GM21723 (cell line): ENCODE data around the gene ADAM19.

Experiments used
- ATAC-seq: cut with Tn5 transposase; IDR thresholded peaks from one replicate; pipeline ENCODE4 v1.9.1; 2021; ENCODE audit warnings: mild to moderate bottlenecking, moderate library complexity; ENCODE audit not compliant: unreplicated experiment

Gene ADAM19

GRCh38 chr5:157520911-157521703 lies 54.5 kb downstream of the ADAM19 start:
- ATAC-seq = no peak

GRCh38 chr5:157519579-157520253 lies 55.9 kb downstream of the ADAM19 start:
- peak; percentile 41 for ATAC-seq

- peak; percentile 89 for ATAC-seq
Observed at GRCh38 chr5:157518963-157519362, 56.6 kb downstream of the ADAM19 start.

DNA sequence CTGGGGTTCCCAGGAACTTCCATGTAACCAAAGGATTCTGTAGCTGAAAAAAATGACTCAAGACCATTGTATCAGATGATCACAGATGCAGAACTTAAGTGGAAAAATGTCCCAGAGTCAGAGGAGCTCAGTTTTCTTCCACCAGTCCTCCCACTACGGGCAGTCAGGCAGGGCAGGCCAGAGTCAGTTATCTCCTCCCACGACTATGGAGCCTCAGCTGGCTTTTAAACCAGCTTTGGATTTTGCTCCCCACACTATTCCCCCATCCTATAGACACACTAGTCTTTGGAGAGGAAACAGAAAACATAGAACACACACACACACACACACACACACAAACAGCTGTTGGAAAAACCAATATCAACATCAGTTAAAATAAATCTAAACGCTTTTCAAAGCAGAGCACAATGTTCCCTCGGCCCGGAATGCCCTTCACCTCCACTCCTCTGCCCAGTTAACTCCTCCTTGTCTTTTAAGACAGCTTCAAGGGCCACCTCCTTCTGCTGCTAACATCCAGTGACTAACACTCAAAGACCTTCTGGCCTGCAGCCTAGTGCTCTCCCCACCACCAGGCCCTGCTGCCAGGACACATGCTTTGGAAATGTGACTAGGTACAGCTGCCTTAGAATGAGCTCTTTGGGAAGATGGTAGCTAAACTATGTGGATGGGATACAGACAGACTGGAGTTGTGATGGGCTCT lies 58.8 kb downstream of the ADAM19 start:
- no peak for ATAC-seq

DNA sequence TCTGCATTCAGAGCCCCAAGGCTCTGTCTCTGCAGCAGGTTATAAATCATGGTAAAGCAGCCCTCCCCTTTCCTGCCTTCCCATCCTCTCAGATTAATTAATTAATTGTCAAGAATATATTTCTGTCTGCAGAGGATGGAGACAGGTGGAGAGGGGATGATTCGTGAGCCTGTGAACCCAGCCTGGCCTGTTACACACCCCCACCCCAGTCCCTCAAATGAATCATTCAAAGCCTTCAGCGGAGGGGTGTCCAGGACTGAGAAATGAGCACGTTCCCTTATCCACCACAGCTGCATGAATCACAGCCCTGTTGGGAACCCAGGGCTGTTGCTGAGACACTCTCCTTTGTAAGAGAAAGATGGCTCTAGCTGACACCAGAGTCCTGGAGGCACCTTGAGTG lies 59.6 kb downstream of the ADAM19 start:
- ATAC-seq = no peak

DNA sequence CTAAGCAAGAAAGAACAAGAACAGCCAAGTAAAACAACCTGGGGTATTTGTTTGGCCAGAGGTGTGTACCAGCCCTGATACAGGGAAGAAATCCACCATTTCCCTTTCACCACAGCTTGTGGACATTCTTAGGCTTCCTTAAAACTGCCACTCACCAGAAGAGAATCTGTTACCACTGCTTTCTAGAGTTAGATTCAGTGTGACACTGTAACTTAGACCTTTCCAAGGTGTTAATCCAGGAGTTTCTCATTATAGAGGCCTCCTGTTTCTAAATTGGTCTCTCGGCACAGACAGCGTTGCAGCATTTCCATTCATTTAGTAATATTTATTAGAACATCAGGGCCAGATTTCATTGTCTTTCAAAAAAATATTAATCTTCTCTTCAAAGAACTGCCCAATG lies 60.6 kb downstream of the ADAM19 start:
- ATAC-seq = no peak

GRCh38 chr5:157513182-157513581 lies 62.4 kb downstream of the ADAM19 start:
- no peak for ATAC-seq

GRCh38 chr5:157511651-157512644 lies 63.6 kb downstream of the ADAM19 start:
- no peak for ATAC-seq

- no peak for ATAC-seq
Observed at GRCh38 chr5:157510682-157511081, 64.9 kb downstream of the ADAM19 start.

- ATAC-seq = no peak
Observed at GRCh38 chr5:157509587-157509986, 66.0 kb downstream of the ADAM19 start.

DNA sequence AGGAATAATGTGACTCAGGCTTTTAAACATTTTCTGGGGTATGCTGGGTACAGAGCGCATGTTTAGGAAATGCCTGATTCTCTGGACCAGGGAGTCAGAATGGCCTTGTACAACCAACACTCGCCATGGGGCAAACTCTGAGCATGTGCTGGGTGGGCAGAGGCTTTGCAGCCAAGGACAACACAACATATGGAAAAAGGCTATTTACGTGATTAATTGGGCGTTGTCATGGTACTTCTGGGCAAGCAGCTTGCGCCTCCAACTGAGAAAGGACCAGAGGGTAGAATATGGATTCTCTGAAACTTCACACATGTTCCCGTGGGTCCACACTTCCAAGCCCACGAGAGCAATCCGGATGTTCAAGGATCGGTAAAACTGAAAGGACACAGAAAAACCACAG lies 66.5 kb downstream of the ADAM19 start:
- no peak for ATAC-seq

DNA sequence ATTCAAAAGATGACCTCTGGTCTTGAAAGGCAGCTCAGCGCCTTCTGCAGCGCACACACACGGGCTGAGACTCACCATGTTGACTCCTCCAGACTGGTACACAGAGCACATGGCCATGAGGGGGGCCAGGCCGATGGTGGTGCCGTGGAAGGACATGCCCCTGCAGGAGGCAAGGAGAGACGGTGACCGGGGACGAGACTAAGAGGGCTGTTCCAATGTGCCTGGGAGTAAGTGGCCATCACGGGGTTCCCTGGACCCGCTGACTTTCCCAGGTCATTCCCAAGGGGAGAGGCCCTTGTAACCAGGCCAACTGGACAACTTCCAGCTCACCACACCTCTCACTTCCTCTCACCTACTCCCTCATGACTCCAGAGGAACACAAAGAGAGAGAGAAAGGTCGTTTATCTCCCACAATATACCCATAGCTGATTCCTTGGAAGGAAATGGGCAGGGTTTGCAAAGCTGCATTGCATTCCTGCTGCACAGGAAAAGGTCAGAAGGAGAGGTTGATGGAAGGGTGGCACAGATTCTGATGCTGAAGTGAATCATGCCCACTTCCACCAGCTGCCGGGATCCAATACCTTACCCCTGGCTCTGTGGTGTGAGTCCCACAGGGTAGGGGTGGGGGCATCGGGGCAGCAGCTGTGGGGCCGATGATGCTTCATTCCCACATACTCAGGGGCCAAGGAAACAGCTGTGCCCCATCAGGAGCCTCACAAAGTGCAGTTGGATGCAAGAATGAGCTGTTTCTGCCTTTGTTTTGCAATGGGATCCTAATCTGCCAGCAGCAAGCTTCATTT lies 68.4 kb downstream of the ADAM19 start:
- no peak for ATAC-seq

DNA sequence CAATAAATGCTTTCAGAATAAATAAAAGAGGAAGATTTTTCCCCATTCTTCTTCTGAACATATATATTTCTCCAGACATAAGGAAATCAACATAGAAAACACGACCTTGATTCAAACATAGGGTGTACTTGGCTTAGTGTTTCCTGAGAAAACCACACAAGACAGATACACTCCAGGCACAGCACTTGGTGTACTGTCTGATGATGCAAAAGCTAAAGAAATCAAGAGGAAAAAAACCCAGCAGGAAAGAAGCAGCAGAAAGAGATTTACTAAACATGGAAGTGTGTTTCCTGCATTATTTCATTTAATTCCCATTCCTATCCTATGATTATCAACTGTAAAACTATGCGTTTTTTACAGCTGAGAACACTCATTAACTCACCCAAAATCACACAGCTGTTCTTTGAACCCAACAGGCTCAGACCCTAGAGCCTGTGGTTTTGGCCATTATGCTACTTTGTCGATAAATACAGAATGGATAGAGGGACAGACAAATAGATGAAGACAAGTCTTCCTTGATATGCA lies 69.4 kb downstream of the ADAM19 start:
- ATAC-seq = no peak

DNA sequence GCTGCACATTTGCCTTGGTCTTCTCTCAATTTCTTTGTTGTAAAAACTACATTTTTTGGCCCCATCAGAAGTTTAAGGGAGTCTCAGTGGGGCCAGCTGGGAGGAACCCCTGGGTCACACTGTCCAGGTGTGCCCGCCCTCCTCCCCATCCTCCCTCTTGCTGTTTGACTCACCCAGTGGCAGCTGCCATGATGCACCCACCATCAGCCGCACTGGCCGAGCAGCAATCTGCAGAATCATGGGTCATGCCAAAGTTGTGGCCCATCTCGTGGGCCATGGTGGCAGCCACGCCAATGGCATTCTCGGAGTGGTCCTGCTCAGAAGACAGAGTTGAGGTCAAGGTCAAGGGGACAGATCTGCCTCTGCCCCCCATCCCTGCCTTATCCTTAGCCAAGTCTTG lies 70.1 kb downstream of the ADAM19 start:
- no peak for ATAC-seq

DNA sequence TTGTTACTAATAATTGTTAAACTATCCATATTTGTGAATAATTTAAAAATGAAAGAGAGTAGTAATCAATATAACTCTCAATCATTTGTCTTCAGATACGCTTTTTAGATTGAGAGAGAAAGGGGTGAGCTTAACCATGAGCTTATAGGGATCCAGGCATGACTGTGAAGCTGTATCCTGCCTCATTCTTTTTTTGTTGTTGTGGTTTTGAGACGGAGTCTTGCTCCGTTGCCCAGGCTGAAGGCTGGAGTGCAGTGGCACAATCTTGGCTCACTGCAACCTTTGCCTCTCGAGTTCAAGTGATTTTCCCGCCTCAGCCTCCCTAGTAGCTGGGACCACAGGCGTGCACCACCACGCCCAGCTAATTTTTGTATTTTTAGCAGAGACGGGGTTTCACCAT lies 71.5 kb downstream of the ADAM19 start:
- ATAC-seq = no peak

DNA sequence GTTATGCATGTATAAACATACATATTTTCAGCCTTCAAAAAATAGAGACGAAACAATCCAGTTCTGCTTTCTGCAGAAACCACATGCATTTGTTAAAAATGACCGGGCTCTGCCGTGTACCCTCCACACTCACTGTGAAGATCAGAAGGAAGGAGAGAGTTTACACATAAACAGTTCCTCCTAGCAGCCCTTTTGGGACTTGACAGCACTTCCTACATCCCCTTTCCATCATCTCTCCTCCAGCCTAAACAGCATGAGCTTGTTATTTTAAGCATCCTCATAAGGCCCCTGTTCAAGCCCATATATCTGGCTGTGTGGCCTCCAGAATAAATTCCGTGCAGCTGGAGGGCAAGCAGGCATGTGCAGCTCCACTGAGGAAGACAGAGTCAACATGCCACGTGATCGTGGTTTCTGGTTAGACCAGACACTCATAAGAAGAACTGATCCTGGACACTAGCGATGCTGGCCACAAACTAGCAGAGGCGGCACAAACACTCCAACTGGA lies 73.4 kb downstream of the ADAM19 start:
- ATAC-seq = peak; percentile 78

- no peak for ATAC-seq
Observed at GRCh38 chr5:157497875-157498611, 77.5 kb downstream of the ADAM19 start.

DNA sequence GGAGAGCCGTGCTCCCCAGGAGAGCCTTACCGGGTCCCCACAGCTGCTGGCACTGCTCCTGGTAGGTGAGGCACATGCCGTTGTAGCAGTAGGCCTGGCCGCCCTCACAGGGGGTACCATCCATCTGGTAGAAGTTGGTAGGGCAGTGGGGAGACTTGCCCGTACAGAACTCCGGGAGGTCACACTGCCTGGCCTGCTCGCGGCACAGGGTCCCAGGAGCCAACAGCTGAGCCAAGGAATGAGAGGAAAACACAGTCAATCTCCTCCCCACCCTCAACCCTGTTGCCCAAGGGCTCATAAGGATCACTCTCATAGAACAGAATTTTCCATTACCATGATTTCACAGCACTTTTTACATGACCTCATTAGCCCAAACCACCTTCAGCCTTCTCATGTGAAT lies 78.7 kb downstream of the ADAM19 start:
- ATAC-seq = no peak
